K562 (cell line): ENCODE measurements around the gene JUN. TPM values are rescaled to one million over a fixed set of nuclear protein-coding genes. Genes with fewer than 3 reads are reported as not detected.

Source experiments
- ARID1B ChIP-seq: fragments of 450-650 bp; IDR thresholded peaks from 2 replicates; pipeline ENCODE4 v1.6.1; 2016; ENCODE audit warnings: antibody characterized with exemption, mild to moderate bottlenecking, inconsistent platforms
- CCNT2 ChIP-seq: IDR thresholded peaks from 2 replicates; pipeline ENCODE4 v1.6.1; 2011; ENCODE audit warnings: borderline replicate concordance, low read depth, mild to moderate bottlenecking, moderate library complexity, mixed read lengths, low read length; ENCODE audit not compliant: insufficient read length; ENCODE audit errors: extremely low read depth
- EGR1 ChIP-seq: fragments of 450-650 bp; conservative IDR thresholded peaks from 2 replicates; pipeline ENCODE4 v1.6.1; 2017; ENCODE audit warnings: mild to moderate bottlenecking
- GABPB1 ChIP-seq: sonication (generic); formaldehyde crosslinking; IDR thresholded peaks from 2 replicates; pipeline ENCODE4 v1.8.0; 2022; ENCODE audit warnings: mild to moderate bottlenecking, missing genetic modification reagents
- NFRKB ChIP-seq: fragments of 450-650 bp; IDR thresholded peaks from 2 replicates; pipeline ENCODE4 v1.6.1; 2016; ENCODE audit warnings: low read depth
- SETDB1 ChIP-seq: IDR thresholded peaks from one replicate; pipeline ENCODE4 v1.6.1; 2012; ENCODE audit warnings: low read length, control low read depth, inconsistent platforms
- SP1 ChIP-seq: sonication (generic); formaldehyde crosslinking; IDR thresholded peaks from 2 replicates; pipeline ENCODE4 v1.8.1; 2022; ENCODE audit warnings: mild to moderate bottlenecking, missing genetic modification reagents
- TAF9B ChIP-seq: fragments of 450-650 bp; IDR thresholded peaks from 2 replicates; pipeline ENCODE4 v1.6.1; 2018; ENCODE audit warnings: mild to moderate bottlenecking; ENCODE audit not compliant: partially characterized antibody
- ZC3H4 ChIP-seq: sonication (generic); formaldehyde crosslinking; IDR thresholded peaks from 2 replicates; pipeline ENCODE4 v1.9.0; 2021; ENCODE audit warnings: missing genetic modification reagents, borderline replicate concordance
- ZKSCAN1 ChIP-seq: fragments of 150-350 bp; IDR thresholded peaks from 2 replicates; pipeline ENCODE4 v1.6.1; 2016; ENCODE audit warnings: low read depth, low read length
- ZNF431 ChIP-seq: sonication (generic); formaldehyde crosslinking; IDR thresholded peaks from 2 replicates; pipeline ENCODE4 v1.8.0; 2022; ENCODE audit warnings: mild to moderate bottlenecking, missing genetic modification reagents
- ZNF561 ChIP-seq: fragments of 450-650 bp; formaldehyde crosslinking; conservative IDR thresholded peaks from 2 replicates; pipeline ENCODE4 v1.4.0; 2020; ENCODE audit warnings: mild to moderate bottlenecking, moderate library complexity
- polyA plus RNA-seq, 8 experiments: library from polyadenylated mRNA; depleted of rRNA in 4 of 8; stranded (reverse) in 5 of 8; unstranded in 3 of 8; fragments of >200 nt; fragmentation: Nextera tagmentation in 2 of 8; fragmentation: Illumina TruSeq in 1 of 8; extraction: Ambion mirVana in 2 of 8; extraction: Trizol in 1 of 8; gene quantifications; 2 replicates each; pipeline versions ENCODE4 v1.2.1 to v1.2.3, GENCODE V29; 2011 to 2014; ENCODE audit warnings: inconsistent platforms in 1 of 8, missing spikeins in 1 of 8
- total RNA-seq, 7 experiments: library from RNA; depleted of rRNA in 6 of 7; stranded (reverse); fragments of >200 nt in 6 of 7; fragmentation: Illumina TruSeq in 2 of 7; extraction: Trizol in 2 of 7; gene quantifications; 2 replicates each; pipeline versions ENCODE4 v1.2.1 to v1.2.3, GENCODE V29; 2011 to 2021; ENCODE audit warnings: low replicate concordance in 1 of 7
- TF ChIP-seq, protein P1 (sequence below), 2 experiments: IDR thresholded peaks; 2 replicates each; pipeline ENCODE4 v1.6.1; 2011; ENCODE audit warnings: borderline replicate concordance in 1 of 2, control low read depth in 1 of 2, low read depth in 1 of 2, low read length in 1 of 2, mild to moderate bottlenecking in 1 of 2, mixed read lengths in 1 of 2, moderate library complexity in 1 of 2; ENCODE audit not compliant: insufficient read depth in 1 of 2, insufficient read length in 1 of 2, poor library complexity in 1 of 2, severe bottlenecking in 1 of 2; ENCODE audit errors: extremely low read depth in 1 of 2
- TF ChIP-seq, protein P2 (sequence below): fragments of 200-800 bp; sonication (Bioruptor generic); IDR thresholded peaks from 2 replicates; pipeline ENCODE4 v1.6.1; 2017; ENCODE audit warnings: missing genetic modification characterization, missing compliant biosample characterization
- TF ChIP-seq, protein P3 (sequence below): IDR thresholded peaks from 2 replicates; pipeline ENCODE4 v1.6.1; 2011; ENCODE audit warnings: borderline replicate concordance, low read depth, mild to moderate bottlenecking, moderate library complexity, low read length; ENCODE audit not compliant: insufficient read depth, poor library complexity, severe bottlenecking
- TF ChIP-seq, protein P4 (sequence below): fragments of 450-650 bp; IDR thresholded peaks from 2 replicates; pipeline ENCODE4 v1.6.1; 2016; ENCODE audit warnings: borderline replicate concordance

The JUN gene
- total and polyA plus RNA-seq, 9 of the 15 experiments (the other 6 are each of a cell fraction or from before 2014, with no cell fraction given): 0.32 to 23.4 (median 4.0) TPM

DNA sequence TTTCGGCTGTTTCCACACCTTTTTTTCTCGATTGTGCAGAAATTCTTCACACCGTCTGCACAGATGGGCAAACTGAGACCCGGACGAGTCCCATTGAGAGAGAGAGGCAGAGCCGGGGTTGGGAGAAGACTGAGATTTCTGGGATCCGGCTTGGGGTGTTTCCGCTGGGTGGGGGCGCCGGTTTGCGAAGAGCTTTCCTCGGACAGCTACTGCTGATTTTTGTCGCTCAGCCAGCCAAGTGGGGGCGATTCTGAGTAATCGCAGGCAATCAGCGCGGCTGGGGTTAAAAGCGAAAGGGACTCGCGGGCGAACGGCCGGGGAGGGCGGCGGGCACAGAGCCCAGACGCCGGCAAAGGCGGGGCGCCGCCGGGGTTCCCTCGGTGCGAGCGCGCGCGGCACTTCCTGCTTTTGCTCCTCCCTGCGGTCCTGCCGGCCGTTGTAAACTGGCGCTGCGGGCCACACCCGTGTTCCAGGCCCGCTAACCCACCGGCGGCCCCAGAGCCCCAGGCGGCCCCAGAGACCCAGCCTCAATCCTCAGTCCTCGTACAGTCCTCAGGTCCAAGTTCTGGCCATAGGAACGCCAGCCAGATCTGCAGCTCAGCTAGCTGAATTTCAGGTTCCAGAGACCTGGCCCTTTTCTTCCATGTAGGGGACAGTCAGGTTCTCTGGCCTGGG is 32.4 kb upstream of the JUN start (continued):
- TF ChIP-seq ZC3H4 (CRISPR knock-in tag) (no peak), ARID1B (peak; percentile 47), TAF9B (peak; percentile 55), SETDB1 (no peak), CCNT2 (peak; percentile 99), ZKSCAN1 (peak; percentile 52; the same call in 1 of the 2 replicates), GABPB1 (CRISPR knock-in tag) (peak; percentile 62; the same call in 1 of the 2 replicates), EGR1 (peak; percentile 77), ZNF431 (no peak), NFRKB (peak; percentile 88; the same call in 1 of the 2 replicates), ZNF561 (CRISPR knock-in tag) (no peak), SP1 (no peak)
- TF ChIP-seq, protein P1, sequence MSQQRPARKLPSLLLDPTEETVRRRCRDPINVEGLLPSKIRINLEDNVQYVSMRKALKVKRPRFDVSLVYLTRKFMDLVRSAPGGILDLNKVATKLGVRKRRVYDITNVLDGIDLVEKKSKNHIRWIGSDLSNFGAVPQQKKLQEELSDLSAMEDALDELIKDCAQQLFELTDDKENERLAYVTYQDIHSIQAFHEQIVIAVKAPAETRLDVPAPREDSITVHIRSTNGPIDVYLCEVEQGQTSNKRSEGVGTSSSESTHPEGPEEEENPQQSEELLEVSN (IDR thresholded peaks at IDR 0.05; ENCODE audit: borderline replicate concordance in 1 of 2, extremely low read depth in 1 of 2, insufficient read depth in 1 of 2, insufficient read length in 1 of 2, low read depth in 1 of 2, low read length in 1 of 2, poor library complexity in 1 of 2, severe bottlenecking in 1 of 2): peak in 1 of 2 experiments; percentile 70
- TF ChIP-seq, protein P2, sequence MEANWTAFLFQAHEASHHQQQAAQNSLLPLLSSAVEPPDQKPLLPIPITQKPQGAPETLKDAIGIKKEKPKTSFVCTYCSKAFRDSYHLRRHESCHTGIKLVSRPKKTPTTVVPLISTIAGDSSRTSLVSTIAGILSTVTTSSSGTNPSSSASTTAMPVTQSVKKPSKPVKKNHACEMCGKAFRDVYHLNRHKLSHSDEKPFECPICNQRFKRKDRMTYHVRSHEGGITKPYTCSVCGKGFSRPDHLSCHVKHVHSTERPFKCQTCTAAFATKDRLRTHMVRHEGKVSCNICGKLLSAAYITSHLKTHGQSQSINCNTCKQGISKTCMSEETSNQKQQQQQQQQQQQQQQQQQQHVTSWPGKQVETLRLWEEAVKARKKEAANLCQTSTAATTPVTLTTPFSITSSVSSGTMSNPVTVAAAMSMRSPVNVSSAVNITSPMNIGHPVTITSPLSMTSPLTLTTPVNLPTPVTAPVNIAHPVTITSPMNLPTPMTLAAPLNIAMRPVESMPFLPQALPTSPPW (CRISPR knock-in tag): peak; percentile 96
- TF ChIP-seq, protein P3, sequence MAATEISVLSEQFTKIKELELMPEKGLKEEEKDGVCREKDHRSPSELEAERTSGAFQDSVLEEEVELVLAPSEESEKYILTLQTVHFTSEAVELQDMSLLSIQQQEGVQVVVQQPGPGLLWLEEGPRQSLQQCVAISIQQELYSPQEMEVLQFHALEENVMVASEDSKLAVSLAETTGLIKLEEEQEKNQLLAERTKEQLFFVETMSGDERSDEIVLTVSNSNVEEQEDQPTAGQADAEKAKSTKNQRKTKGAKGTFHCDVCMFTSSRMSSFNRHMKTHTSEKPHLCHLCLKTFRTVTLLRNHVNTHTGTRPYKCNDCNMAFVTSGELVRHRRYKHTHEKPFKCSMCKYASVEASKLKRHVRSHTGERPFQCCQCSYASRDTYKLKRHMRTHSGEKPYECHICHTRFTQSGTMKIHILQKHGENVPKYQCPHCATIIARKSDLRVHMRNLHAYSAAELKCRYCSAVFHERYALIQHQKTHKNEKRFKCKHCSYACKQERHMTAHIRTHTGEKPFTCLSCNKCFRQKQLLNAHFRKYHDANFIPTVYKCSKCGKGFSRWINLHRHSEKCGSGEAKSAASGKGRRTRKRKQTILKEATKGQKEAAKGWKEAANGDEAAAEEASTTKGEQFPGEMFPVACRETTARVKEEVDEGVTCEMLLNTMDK: no peak
- TF ChIP-seq, protein P4, sequence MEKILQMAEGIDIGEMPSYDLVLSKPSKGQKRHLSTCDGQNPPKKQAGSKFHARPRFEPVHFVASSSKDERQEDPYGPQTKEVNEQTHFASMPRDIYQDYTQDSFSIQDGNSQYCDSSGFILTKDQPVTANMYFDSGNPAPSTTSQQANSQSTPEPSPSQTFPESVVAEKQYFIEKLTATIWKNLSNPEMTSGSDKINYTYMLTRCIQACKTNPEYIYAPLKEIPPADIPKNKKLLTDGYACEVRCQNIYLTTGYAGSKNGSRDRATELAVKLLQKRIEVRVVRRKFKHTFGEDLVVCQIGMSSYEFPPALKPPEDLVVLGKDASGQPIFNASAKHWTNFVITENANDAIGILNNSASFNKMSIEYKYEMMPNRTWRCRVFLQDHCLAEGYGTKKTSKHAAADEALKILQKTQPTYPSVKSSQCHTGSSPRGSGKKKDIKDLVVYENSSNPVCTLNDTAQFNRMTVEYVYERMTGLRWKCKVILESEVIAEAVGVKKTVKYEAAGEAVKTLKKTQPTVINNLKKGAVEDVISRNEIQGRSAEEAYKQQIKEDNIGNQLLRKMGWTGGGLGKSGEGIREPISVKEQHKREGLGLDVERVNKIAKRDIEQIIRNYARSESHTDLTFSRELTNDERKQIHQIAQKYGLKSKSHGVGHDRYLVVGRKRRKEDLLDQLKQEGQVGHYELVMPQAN: no peak
